Caki2 (cell line): ENCODE results near the gene GLRA1. TPM values are rescaled to one million over a fixed set of nuclear protein-coding genes. Genes with fewer than 3 reads are reported as not detected.
"Not testable (repeated sequence)": the region's sequence is repeated elsewhere in the genome, so short reads cannot be mapped to it uniquely, and the experiment has no call there.

ENCODE experiments used
- DNase-seq: peaks from one replicate; pipeline ENCODE4 v3.0.0-alpha.2; 2015; ENCODE audit warnings: low read depth
- in situ Hi-C: cut with HindIII; loops from 2 replicates; pipeline ENCODE4 v1.10.0; 2016; ENCODE audit warnings: low sequenced_read_pairs, low pct_unique_long_range_greater_than_20kb, mixed read lengths
- total RNA-seq: library from RNA; depleted of rRNA; stranded (reverse); fragments of >200 nt; shearing (Covaris generic); gene quantifications from 2 replicates; pipeline ENCODE4 v1.2.3, GENCODE V29; 2014; ENCODE audit warnings: low replicate concordance

The GLRA1 gene
- total RNA-seq, 1 experiment from 2014 or later, result not detected

DNA sequence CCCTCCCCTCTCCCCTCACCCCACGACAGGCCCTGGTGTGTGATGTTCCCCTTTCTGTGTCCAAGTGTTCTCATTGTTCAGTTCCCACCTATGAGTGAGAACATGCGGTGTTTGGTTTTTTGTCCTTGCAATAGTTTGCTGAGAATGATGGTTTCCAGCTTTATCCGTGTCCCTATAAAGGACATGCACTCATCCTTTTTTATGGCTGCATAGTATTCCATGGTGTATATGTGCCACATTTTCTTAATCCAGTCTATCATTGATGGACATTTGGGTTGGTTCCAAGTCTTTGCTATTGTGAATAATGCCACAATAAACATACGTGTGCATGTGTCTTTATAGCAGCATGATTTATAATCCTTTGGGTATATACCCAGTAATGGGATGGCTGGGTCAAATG lies 63.8 kb downstream of the GLRA1 start:
- DNase-seq, in situ Hi-C loops: not testable (repeated sequence)

DNA sequence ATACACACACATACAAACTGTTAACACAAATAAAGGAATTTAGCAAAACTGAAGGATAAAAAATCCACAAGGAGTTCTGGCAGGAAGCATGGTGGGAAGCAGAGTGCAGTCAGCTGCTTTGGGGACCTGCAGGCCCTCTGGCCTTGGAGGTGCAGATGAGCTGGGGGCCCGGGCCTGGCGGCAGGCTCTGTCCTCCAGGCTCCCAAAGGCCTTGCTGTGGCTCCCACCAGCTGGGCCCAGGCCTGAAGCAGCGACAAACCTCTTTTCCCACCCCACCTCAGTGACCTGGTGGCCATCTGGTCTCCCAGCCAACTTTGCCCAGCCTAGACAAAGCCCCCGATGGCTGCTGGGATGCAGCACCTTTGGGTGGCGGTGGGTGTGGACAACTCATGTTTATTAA lies 67.8 kb downstream of the GLRA1 start:
- in situ Hi-C loops, result no loop called here

DNA sequence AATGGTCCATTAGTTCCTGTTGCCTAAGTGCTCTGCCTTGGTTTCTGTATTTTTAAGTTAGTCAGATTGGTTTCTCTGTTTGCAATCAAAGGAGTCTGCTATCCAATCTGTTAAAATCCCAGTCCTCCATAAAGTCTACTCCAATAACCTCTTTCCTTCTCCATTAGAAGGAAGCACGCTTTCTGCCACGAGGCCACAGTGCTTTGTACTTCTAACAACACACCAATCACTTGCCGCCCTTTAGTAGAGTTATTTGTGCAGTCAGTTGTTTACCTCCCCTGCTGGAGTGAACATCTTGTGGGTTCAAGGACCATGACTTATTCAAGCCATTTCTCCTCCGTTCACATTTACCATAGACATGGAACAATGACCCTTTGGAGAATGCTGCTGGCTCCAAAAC lies 69.0 kb downstream of the GLRA1 start:
- DNase-seq, result no peak
- in situ Hi-C loops, result no loop called here

More for the DNA sequence above, 67.8 kb downstream of the GLRA1 start:
- no peak for DNase-seq

DNA sequence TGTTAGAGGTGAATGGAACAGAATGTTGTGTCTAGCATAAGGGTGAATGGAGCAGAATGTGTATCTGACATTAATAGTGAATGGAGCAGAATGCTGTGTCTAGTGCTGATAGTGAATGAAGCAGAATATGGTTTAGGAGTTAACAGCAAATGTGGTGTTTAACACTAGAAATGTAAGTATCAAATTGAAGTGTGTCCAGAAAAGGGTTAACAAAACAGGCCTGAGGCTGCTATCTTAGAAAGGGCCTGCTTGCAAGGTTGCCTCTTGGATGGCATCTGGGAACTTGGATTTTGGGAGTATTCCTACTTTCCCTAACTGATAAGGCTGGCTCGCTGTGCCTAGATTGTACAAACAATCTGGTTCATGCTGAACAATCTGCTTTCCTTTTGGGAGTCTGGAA lies 76.8 kb downstream of the GLRA1 start:
- in situ Hi-C loops, result no loop called here
- no peak for DNase-seq

DNA sequence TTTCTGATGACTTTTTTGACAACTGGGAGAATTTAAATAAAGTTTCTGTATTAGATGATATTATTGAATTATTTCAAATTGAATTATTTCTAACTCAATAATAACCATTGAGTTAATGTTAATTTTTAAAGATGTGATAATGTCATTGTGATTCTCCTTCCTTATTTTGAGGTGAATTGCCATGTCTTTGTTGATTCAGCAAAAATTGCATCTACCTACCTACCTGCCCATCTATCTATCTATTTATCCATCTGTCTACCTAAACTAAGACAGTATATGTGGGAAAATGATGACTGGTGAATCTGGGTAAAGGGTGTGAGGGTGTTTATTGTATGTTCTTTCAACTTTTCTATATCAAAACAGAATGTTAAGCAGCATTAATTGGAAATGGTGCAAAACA lies 77.9 kb downstream of the GLRA1 start:
- DNase-seq, result no peak
- in situ Hi-C loops, result no loop called here

DNA sequence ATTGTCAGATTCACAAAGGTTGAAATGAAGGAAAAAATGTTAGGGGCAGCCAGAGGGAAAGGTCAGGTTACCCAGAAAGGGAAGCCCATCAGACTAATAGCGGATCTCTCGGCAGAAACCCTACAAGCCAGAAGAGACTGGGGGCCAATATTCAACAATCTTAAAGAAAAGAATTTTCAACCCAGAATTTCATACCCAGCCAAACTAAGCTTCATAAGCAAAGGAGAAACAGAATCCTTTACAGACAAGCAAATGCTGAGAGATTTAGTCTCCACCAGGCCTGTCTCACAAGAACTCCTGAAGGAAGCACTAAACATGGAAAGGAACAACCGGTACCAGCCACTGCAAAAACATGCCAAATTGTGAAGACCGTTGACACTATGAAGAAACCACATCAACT lies 91.8 kb downstream of the GLRA1 start:
- DNase-seq, in situ Hi-C loops: not testable (repeated sequence)

DNA sequence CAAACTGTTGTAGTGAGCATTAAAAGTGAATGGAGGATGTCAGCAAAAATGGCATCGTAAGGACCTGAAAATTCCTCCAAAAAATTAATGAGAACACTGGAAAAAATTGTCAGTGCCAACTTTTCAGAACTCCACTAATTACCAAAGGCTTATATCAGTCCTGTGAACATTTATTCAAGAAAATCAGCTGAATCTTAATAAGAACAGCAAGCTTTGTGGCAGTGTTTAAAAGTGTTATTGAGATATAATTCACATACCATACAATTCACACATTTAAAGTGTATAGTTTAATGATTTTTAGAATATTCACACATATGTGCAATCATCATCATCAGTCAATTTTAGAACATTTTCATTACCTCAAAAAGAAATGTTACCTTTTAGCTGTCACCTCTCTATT lies 95.3 kb downstream of the GLRA1 start:
- no peak for DNase-seq
- in situ Hi-C loops, result no loop called here

DNA sequence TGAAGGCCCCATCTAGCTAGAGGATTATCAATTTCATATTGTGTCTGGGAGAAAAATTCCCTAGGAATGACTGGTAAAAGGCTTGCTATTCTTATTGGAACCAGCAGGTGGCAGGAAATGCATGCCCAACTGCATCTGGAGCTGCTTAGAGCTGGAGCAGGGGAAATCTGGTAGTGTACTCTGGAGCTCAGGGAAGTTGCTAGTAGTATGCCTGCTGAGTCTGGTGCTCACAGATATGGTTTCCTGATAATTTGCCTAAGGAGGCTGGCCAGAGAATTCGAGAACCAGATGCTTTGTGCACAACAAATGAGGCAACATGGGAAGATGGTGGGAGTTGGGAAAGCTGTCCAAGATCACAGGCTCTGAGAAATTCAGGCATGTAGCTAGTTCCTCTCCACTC lies 99.2 kb downstream of the GLRA1 start:
- in situ Hi-C loops, result no loop called here
- DNase-seq, result peak; percentile 35

DNA sequence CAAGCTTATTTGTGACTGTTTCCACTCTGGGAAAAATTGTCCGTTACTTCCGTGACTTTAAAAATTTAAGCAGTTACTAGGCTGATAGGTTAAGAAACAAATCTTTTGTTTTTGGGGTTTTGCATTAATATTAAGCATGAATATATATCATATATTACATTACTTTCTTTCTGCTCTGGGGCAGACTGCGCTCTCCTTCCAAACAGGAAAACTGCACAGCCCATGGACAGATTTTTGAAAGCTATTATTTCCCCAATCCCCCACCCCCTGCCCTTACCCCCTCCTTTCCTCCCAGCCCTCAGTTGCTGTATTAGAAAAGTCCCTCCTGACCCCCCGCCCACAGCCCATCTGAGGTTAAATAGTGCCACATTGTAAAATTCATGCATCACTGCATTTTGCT lies 102.5 kb downstream of the GLRA1 start:
- in situ Hi-C loops, result no loop called here
- DNase-seq, result no peak

DNA sequence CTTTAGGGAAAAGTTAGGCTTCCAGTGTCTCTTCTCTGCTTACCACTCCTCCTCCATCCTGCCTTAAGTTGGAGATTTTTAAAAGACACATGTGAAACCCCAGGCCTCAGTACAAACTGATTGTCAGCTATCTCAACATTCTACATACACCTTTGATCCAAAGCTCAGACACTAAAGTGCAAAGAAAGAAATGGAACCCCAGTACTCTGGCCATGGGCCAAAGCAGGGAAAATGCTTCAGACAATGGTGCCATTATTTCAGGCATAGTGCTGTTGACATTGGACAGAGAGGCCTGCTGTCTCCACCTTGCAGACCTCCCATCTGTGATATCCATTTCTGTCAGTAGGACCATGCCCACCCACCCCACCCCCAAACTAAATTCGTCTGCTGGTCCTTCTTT lies 103.7 kb downstream of the GLRA1 start:
- in situ Hi-C loops, result no loop called here
- DNase-seq, result no peak

DNA sequence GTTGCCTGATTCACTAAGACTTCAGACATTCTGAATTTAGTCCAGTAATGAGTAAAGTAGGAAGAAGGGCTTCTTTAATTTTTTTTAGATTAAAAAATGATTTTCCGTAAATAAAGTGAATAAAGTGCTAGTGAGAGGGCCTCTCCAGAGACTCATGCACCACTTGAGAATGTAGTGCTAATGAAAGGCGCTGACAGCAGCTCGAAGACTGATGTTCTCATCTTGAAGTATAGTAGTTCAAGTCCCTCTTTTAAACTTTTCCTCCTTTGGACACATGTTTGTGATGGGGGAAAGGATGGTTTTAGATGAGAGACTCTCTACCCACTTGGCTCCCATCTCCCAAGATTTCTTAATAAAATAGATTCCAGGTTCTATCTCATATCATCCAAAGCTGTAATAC lies 104.4 kb downstream of the GLRA1 start:
- in situ Hi-C loops, result no loop called here
- DNase-seq, result no peak

DNA sequence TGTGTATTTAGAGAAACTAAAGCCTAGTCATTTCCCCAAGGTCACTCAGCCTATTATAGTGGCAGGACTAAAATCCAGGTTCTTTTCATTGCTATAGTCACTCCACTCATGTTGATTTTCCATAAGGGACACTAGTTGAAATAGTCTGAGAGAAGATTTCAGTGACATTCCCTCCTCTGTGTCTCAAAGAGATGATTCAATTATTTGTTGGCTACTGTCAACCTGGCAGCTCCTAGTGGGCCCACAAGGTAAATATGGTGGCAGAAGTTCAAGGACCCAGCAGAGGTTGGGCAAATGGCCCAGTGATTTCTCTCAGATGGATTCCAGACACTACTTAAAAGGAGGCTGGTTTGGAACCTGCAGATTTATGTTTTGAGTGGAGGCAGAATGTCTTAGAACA lies 104.8 kb downstream of the GLRA1 start:
- in situ Hi-C loops, result no loop called here

DNA sequence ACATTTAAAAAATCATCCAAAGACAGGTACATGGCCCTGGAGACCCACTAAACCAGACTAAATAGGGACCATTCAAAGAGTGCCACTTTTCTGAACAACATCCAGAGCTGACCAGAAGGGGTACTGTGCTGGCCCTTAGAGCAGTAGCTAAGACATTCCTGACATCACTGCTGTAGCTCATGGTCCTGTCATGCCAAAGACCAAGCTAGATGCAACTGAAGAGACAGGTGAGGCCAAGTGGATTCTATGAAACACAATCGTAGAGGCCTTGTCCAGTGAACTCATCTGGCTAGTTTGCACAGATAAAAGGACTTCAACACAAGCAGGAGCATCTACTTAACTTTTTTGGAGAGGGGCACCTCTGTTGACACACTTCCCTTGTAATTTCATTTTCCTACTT lies 109.6 kb downstream of the GLRA1 start:
- no peak for DNase-seq
- in situ Hi-C loops, result no loop called here

More for the DNA sequence above, 104.8 kb downstream of the GLRA1 start:
- DNase-seq, result no peak

DNA sequence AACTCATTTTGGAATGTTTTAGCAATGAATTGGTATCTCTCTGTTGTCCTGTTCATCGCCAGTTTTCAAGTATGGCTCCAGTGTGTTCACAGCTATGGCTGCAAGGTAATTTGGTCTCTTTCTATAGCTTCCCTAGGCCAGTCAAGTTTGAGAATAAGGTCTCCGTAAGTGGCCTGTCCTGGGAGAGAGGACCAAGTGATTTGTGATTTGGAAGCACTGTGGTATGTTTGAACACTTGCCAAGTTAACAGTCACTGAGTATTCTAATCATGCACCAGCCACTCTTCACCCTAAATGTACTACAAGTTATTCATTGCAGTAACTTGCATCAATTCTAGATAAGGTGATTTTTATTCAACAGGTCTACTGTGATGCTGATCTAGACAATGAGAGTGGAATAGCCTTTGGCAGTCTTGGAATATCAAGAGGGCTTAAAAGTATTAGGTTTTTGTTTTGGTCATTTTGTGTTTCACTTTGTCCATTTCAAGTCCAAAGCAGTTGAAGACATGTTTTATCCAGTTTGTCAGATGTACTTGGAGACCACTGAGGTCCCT lies 111.8 kb downstream of the GLRA1 start:
- no peak for DNase-seq
- in situ Hi-C loops, result no loop called here

DNA sequence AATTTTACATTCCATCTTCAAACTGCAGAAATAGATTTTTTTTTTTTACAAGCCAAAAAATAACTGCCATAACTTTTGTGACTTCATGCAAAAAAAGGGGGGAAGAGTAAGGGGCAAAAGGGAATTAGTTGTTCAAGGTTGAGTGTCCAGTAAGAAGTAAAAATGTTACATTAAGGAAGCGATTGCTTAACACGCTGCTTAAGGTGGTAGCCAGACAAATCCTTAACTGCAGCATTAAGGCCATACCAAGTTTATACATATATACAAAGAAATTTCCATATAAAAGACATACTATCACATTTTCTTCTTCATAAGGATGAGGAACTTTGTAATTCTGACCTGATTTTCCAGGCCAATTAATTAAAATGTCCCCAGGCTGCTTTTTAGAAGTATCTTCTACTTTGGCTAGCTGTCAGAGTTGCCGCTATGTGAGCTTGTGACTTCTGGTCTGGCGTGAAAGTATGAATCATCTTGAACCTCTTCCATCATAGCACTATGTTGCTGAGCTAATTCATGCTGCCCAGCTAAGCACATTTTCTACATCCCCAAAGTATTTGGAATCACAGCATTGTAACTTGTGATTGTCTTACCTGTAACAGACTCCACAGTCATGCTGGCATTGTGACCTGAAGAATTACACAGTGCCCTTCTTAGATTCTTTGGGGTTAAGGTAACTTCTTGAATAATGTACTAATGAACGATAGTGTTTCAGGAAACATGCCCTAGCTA lies 112.9 kb downstream of the GLRA1 start:
- DNase-seq, result no peak
- in situ Hi-C loops, result no loop called here

DNA sequence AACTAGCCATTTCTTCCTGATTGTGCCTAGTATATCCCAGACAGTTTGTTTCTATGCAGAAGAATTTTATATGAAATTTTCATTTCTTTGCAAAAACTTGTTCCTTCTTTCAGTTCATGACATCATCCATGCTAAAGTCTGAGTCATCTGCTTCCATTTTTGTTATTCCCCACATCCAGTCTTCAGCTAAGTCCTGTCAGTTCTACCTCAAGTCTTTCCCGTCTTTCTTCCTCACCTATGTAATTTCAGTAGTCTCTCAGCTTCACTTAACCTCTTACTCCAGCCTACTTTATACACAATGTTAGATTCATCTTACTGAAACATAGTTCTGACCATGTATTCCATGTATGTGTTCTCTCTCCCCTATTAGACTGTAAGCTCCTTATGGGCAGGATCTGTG lies 113.8 kb downstream of the GLRA1 start:
- in situ Hi-C loops, result no loop called here
- DNase-seq, result no peak

DNA sequence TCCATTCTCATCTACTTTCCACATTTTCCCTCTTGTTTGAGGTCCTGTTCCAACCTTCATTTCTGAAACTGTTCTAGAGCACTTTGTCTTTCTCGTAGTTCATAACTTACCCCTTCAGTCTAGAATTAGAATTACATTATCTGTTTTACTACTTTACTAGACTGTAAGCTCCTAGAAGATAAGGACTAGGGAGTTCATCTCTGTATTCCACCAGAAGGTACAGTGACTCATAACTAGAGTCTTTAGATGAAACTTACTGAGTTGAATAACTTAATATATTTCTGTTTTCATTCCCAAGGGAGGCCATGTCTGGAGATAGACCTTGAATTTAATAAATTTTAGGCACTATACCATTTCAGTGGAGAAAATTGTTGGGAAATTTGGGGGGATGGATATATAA lies 114.2 kb downstream of the GLRA1 start:
- no peak for DNase-seq
- in situ Hi-C loops, result no loop called here

DNA sequence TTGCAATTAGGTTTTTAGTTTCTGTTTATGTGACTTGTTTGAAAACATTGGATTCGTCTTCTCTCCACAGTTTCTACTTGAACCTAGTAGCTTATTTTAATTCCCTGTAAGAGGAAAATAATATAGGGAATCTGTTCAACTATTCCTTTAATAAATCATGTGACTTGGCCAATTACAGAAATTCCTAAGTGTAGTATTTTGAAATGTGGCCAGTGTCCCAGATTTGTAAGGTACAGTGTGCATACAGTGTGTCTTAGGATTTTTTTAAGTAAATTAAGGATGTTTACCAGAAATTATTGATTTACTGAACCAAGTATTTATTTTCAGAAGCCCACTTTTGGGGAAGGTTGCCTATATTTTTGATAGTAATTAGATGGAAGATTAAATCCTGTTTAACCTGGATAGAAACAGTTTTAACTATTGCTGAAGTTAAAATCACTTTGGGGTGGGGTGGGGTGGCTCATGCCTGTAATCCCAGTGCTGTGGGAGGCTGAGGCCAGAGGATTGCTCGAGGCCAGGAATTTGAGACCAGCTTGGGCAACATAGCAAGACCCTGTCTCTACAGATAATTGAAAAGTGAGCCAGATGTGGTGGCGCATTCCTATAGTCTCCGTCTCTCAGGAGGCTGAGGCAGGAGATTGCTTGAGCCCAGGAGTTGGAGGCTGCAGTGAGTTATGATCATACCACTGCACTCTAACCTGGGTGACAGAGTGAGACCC lies 116.0 kb downstream of the GLRA1 start:
- no peak for DNase-seq
- in situ Hi-C loops, result no loop called here

DNA sequence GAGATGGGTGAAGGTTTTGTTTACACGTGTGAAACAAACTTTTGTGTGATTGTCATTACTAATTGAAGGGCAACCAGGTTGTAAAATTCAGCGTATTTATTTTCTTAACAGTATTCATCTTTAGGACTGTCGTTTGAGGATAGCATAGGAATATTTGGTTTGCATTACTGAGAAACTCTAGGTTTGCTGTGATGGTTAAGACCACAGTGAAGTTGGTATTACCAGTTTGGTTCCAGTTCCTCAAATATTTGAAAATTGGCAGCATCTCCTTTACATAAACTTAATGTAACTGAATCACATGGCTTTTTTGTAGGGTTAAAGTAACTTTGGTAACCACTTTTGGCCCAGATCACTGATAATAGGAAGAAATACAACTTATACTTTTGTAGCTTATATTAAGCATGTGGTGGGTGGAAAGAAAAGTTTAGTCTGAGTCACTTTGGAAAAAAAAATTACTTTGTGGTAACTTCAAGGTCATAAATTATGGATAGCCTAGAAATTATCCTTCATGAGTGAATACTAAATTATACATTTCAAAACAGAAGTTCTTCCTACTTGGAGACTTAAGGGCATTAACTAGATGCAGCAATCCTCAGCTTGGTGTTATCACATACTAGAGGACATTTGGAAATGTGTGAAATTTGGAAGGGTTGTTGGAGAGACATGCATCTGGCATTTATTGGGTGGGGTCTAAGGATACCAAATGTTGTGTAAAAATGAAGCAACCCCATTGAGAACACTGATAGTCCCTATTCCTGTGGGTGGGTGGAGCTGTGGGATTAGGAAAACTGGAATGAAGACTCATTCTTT lies 119.0 kb downstream of the GLRA1 start:
- in situ Hi-C loops, result no loop called here

More for the DNA sequence above, 119.0 kb downstream of the GLRA1 start:
- no peak for DNase-seq
